ENCODE results near the gene ACTR1B. TPM values are rescaled to one million over a fixed set of nuclear protein-coding genes. Genes with fewer than 3 reads are reported as not detected.
A peak's percentile ranks its signal among the peaks of the same experiment; 100 is the strongest.

ACTR1B gene
- total RNA-seq, 2 experiments from 2014 or later: 143 to 150 TPM

DNA sequence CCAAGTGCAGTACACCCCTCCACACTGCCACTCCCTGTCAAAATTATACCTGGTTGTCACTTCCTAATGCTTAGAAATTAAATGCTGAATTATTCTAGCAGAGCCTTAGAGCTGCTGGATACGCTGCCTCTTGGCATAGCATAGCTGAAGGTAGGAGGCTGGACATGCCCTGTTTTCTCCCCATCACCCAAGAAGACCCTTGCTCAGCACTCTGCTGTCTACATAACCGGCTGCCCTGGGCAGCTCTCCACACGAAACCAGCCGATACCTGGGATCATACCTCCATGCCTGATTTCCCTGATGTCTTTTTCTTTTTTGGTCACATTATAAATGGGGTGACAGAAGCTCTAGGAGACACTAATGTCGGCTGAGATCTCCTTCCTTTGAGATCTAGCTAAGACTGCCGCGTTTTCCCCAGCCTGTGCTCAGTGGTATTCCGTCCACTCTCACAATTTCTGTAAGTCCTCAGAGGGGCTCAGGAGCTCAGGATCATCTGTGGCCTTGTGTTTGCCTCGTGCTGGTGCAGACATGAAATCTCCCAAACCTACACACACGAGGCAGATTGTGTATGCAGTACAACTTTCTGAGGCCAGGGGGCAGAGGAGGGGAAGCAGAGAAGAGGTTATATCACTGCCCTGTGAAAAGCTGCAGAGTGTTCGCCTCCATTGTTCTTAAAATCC lies 36.1 kb upstream of the ACTR1B start:
- H3K27ac Mint-ChIP-seq: peak overlapping the region; percentile 35
- H3K4me1 Mint-ChIP-seq (ENCODE audit: low read depth): peaks cover 10% of the 10 kb centered on the region
- peak; percentile 91 for ATAC-seq
- intact Hi-C loops (cut with micrococcal nuclease): no loop called here
- peak; percentile 88 for DNase-seq
- no peaks in the 10 kb centered on the region for H3K36me3 Mint-ChIP-seq (ENCODE audit: low read depth)
- no peaks in the 10 kb centered on the region for H3K27me3 Mint-ChIP-seq
- POLR2A ChIA-PET: interaction anchor here (1.0 to 2.2 kb wide), 9 partner anchors 15 to 109 kb away, joined by 3 to 7 read pairs (median 5); partner anchors contain the start of gene COX5B
- TF ChIP-seq, protein P1, sequence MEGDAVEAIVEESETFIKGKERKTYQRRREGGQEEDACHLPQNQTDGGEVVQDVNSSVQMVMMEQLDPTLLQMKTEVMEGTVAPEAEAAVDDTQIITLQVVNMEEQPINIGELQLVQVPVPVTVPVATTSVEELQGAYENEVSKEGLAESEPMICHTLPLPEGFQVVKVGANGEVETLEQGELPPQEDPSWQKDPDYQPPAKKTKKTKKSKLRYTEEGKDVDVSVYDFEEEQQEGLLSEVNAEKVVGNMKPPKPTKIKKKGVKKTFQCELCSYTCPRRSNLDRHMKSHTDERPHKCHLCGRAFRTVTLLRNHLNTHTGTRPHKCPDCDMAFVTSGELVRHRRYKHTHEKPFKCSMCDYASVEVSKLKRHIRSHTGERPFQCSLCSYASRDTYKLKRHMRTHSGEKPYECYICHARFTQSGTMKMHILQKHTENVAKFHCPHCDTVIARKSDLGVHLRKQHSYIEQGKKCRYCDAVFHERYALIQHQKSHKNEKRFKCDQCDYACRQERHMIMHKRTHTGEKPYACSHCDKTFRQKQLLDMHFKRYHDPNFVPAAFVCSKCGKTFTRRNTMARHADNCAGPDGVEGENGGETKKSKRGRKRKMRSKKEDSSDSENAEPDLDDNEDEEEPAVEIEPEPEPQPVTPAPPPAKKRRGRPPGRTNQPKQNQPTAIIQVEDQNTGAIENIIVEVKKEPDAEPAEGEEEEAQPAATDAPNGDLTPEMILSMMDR (IDR thresholded peaks at IDR 0.05): peak; percentile 66
- CTCF ChIA-PET: interaction anchor here (0.6 to 7.4 kb wide), 32 partner anchors 8 to 1632 kb away, joined by 3 to 154 read pairs (median 8); partner anchors contain the start of genes ACTR1B, ANKRD36B, COX5B and ZAP70
- no peak overlapping the region for H3K4me3 Mint-ChIP-seq
- H3K9me3 Mint-ChIP-seq: no peaks in the 10 kb centered on the region

GRCh38 chr2:97698530-97698929 lies 34.7 kb upstream of the ACTR1B start:
- Mint-ChIP-seq H3K27ac (no peak overlapping the region), H3K4me1 (ENCODE audit: low read depth) (peaks cover 10% of the 10 kb centered on the region), H3K4me3 (no peak overlapping the region), H3K27me3 (no peaks in the 10 kb centered on the region), H3K9me3 (no peaks in the 10 kb centered on the region), H3K36me3 (ENCODE audit: low read depth) (no peaks in the 10 kb centered on the region)
- ATAC-seq: no peak
- intact Hi-C loops (cut with micrococcal nuclease): no loop called here
- POLR2A ChIA-PET: interaction anchor here (0.6 to 3.6 kb wide), 8 partner anchors 16 to 109 kb away, joined by 3 to 21 read pairs (median 6); partner anchors contain the start of genes ACTR1B, ANKRD36B and COX5B
- CTCF ChIA-PET: interaction anchor here (0.8 to 7.4 kb wide), 25 partner anchors 10 to 686 kb away, joined by 3 to 154 read pairs (median 7); partner anchors contain the start of genes ACTR1B, ANKRD36B, COX5B and ZAP70
- DNase-seq: no peak
- TF ChIP-seq, protein P1 (IDR thresholded peaks at IDR 0.05): no peak

- H3K4me3 Mint-ChIP-seq: peak overlapping the region; percentile 34
- DNase-seq: peak; percentile 97
- intact Hi-C loops (cut with micrococcal nuclease): loop anchor here (1.0 kb wide), 2 partner anchors 33 to 107 kb away; partner anchors contain the start of gene ACTR1B
- no peak overlapping the region for H3K27ac Mint-ChIP-seq
- no peaks in the 10 kb centered on the region for H3K36me3 Mint-ChIP-seq (ENCODE audit: low read depth)
- peaks cover 10% of the 10 kb centered on the region for H3K4me1 Mint-ChIP-seq (ENCODE audit: low read depth)
- no peaks in the 10 kb centered on the region for H3K27me3 Mint-ChIP-seq
- peak; percentile 89 for ATAC-seq
- TF ChIP-seq, protein P1 (IDR thresholded peaks at IDR 0.05): peak; percentile 84
- no peaks in the 10 kb centered on the region for H3K9me3 Mint-ChIP-seq
- CTCF ChIA-PET: interaction anchor here (0.6 to 7.4 kb wide), 35 partner anchors 9 to 1190 kb away, joined by 3 to 154 read pairs (median 5); partner anchors contain the start of genes ACTR1B, ANKRD36B, COX5B and ZAP70
- POLR2A ChIA-PET: interaction anchor here (0.8 to 3.6 kb wide), 9 partner anchors 17 to 108 kb away, joined by 3 to 21 read pairs (median 4); partner anchors contain the start of genes ACTR1B, ANKRD36B and ZAP70
Observed at GRCh38 chr2:97697252-97698235, 33.7 kb upstream of the ACTR1B start.

- Mint-ChIP-seq H3K27me3 (peaks cover 2% of the 10 kb centered on the region), H3K4me1 (ENCODE audit: low read depth) (peaks cover 10% of the 10 kb centered on the region), H3K36me3 (ENCODE audit: low read depth) (no peaks in the 10 kb centered on the region), H3K9me3 (no peaks in the 10 kb centered on the region), H3K4me3 (no peak overlapping the region), H3K27ac (no peak overlapping the region)
- TF ChIP-seq, protein P1 (IDR thresholded peaks at IDR 0.05): no peak
- intact Hi-C loops (cut with micrococcal nuclease): no loop called here
- no peak for ATAC-seq
- CTCF ChIA-PET: interaction anchor here (0.8 to 7.4 kb wide), 8 partner anchors 12 to 105 kb away, joined by 3 to 154 read pairs (median 20); partner anchors contain the start of genes ACTR1B, ANKRD36B, COX5B and ZAP70
- POLR2A ChIA-PET: interaction anchor here (1.2 to 3.6 kb wide), 6 partner anchors 9 to 50 kb away, joined by 3 to 21 read pairs (median 4); partner anchors contain the start of genes ACTR1B, COX5B and ZAP70
- DNase-seq: no peak
Observed at GRCh38 chr2:97695744-97696143, 31.9 kb upstream of the ACTR1B start.
